H1 (cell line): Measurements from ENCODE around the gene GP5. TPM values are rescaled to one million over a fixed set of nuclear protein-coding genes. Genes with fewer than 3 reads are reported as not detected.
A peak's percentile ranks its signal among the peaks of the same experiment; 100 is the strongest.

Experiments
- EGR1 ChIP-seq: IDR thresholded peaks from 2 replicates; pipeline ENCODE4 v1.6.1; 2011; ENCODE audit warnings: low read depth, low read length, borderline replicate concordance
- polyA plus RNA-seq, 7 experiments: library from polyadenylated mRNA; depleted of rRNA in 3 of 7; stranded (reverse) in 5 of 7; unstranded in 2 of 7; fragments of >200 nt in 5 of 7; fragments of 200-250 nt in 2 of 7; gene quantifications; 1 replicate in 5 of 7; 2 replicates in 1 of 7; 4 replicates in 1 of 7; pipeline versions ENCODE4 v1.2.1 to v1.2.3, GENCODE V29; 2011 to 2013; ENCODE audit warnings: missing spikeins in 2 of 7, mixed read lengths in 2 of 7
- total RNA-seq: library from RNA; stranded (reverse); fragmentation: NEBNext Ultra II Directional; extraction: Animal tissue kit (Norgen Biotek cat#: 25700); gene quantifications from 2 replicates; pipeline ENCODE4 v1.2.1, GENCODE V29; 2021

The GP5 gene
- total and polyA plus RNA-seq, 2 of the 8 experiments (the other 6 are each of a cell fraction or from before 2014, with no cell fraction given): 0.13 to 0.14 TPM

- peak; percentile 61; the same call in 1 of the 2 replicates for TF ChIP-seq EGR1
Observed at GRCh38 chr3:194369522-194370279, 29.4 kb downstream of the GP5 start, which contains the start of gene LRRC15 (continued).
